GM12878 (cell line): ENCODE results near the gene LDLRAD4. TPM values are rescaled to one million over a fixed set of nuclear protein-coding genes. Genes with fewer than 3 reads are reported as not detected.

ENCODE experiments used
- ATAC-seq: fragments of 200-7000 bp; cut with Tn5 transposase; 3 replicates; pipeline ENCODE4 v1.9.1; 2020; ENCODE audit warnings: mild to moderate bottlenecking, moderate library complexity
- BruUV-seq: library from RNA; stranded (reverse); fragments of 400-500 nt; replicated peaks from 2 replicates; lab custom pipeline; 2021; lab: Mats Ljungman, UMichigan
- CTCF ChIA-PET: fragments of 300-600 bp; sonication (Branson Sonifier 250); formaldehyde crosslinking; extraction: SDS; loops from one replicate; lab custom pipeline; 2021; ENCODE audit warnings: inconsistent platforms; lab: Yijun Ruan, JAX
- POLR2A ChIA-PET: fragments of 350-600 bp; formaldehyde crosslinking; extraction: SDS; loops from one replicate; lab custom pipeline; 2021; ENCODE audit warnings: inconsistent platforms; lab: Charles Lee
- RAD21 ChIA-PET: fragments of 300-600 bp; sonication (Branson Sonifier 250); formaldehyde crosslinking; loops from one replicate; lab custom pipeline; 2023; ENCODE audit warnings: antibody characterized with exemption; ENCODE audit not compliant: unreplicated experiment; lab: Charles Lee
- SMC1A ChIA-PET: fragments of 300-600 bp; sonication (Branson Sonifier 250); formaldehyde crosslinking; loops from one replicate; lab custom pipeline; 2023; ENCODE audit not compliant: unreplicated experiment, uncharacterized antibody; lab: Charles Lee
- DNase-seq: peaks from one replicate; pipeline ENCODE4 v3.0.0-alpha.2; 2011; ENCODE audit warnings: low read depth, low spot score
- FAIRE-seq: peaks from 3 replicates; lab custom pipeline; 2011; peaks lifted over from hg19 to GRCh38; lab: Jason Lieb, UNC
- H2AFZ ChIP-seq: 2 replicates; pipeline ENCODE4 v1.6.0; 2011; ENCODE audit warnings: low read depth, low read length, control low read depth; ENCODE audit not compliant: control insufficient read depth
- H3K27ac ChIP-seq: 2 replicates; pipeline ENCODE4 v1.5.1; 2011; ENCODE audit warnings: control low read depth; ENCODE audit not compliant: control insufficient read depth, insufficient read depth
- H3K27me3 ChIP-seq, 2 experiments: replicated peaks in 1 of 2; 2 replicates each; pipeline versions ENCODE4 v1.6.0 to v1.6.1; 2011; ENCODE audit warnings: low read length in 1 of 2; ENCODE audit not compliant: control insufficient read depth in 2 of 2, insufficient read depth in 2 of 2
- H3K36me3 ChIP-seq, 2 experiments: 2 replicates each; pipeline ENCODE4 v1.5.1; 2011; ENCODE audit warnings: low read length in 1 of 2; ENCODE audit not compliant: control insufficient read depth in 2 of 2, insufficient read depth in 2 of 2
- H3K4me1 ChIP-seq: 2 replicates; pipeline ENCODE4 v1.6.1; 2011; ENCODE audit warnings: mild to moderate bottlenecking, low read length, moderate library complexity, mixed read lengths; ENCODE audit not compliant: control insufficient read depth, insufficient read depth
- H3K4me2 ChIP-seq: 2 replicates; pipeline ENCODE4 v1.6.0; 2011; ENCODE audit warnings: control low read depth; ENCODE audit not compliant: control insufficient read depth, insufficient read depth
- H3K4me3 ChIP-seq: fragments of 200-600 bp; sonication (generic); 2 replicates; pipeline ENCODE4 v1.5.1; 2016
- H3K79me2 ChIP-seq: 2 replicates; pipeline ENCODE4 v1.6.0; 2011; ENCODE audit warnings: low read length; ENCODE audit not compliant: control insufficient read depth, insufficient read depth
- H3K9ac ChIP-seq: 2 replicates; pipeline ENCODE4 v1.8.0; 2011; ENCODE audit warnings: low read length, control low read depth, mixed read lengths; ENCODE audit not compliant: control insufficient read depth, insufficient read depth
- H3K9me3 ChIP-seq: replicated peaks from 3 replicates; pipeline ENCODE4 v1.5.1; 2011; ENCODE audit warnings: mild to moderate bottlenecking, low read length; ENCODE audit not compliant: control insufficient read depth, insufficient read depth
- H4K20me1 ChIP-seq: 2 replicates; pipeline ENCODE4 v1.6.0; 2011; ENCODE audit not compliant: control insufficient read depth, insufficient read depth
- ATF7 ChIP-seq: fragments of 450-650 bp; IDR thresholded peaks from 2 replicates; pipeline ENCODE4 v1.6.1; 2016; ENCODE audit warnings: low read depth, mild to moderate bottlenecking
- BRCA1 ChIP-seq: IDR thresholded peaks from 2 replicates; pipeline ENCODE4 v1.6.1; 2011; ENCODE audit warnings: low read depth, low read length, improper control_type of control experiment
- ESRRA ChIP-seq: IDR thresholded peaks from 2 replicates; pipeline ENCODE4 v1.6.1; 2012; ENCODE audit warnings: mild to moderate bottlenecking, low read length, improper control_type of control experiment
- MYC ChIP-seq: IDR thresholded peaks from 2 replicates; pipeline ENCODE4 v1.6.1; 2011; ENCODE audit warnings: mild to moderate bottlenecking, low read length, moderate library complexity, inconsistent platforms; ENCODE audit not compliant: insufficient read depth, insufficient replicate concordance, insufficient read length, severe bottlenecking
- NFXL1 ChIP-seq: fragments of 450-650 bp; IDR thresholded peaks from 2 replicates; pipeline ENCODE4 v1.6.1; 2017; ENCODE audit warnings: antibody characterized with exemption, mild to moderate bottlenecking, borderline replicate concordance
- PBX3 ChIP-seq: IDR thresholded peaks from 2 replicates; pipeline ENCODE4 v1.6.1; 2011; ENCODE audit warnings: mild to moderate bottlenecking, low read depth, low read length, moderate library complexity; ENCODE audit not compliant: insufficient replicate concordance
- RAD21 ChIP-seq: IDR thresholded peaks from 2 replicates; pipeline ENCODE4 v1.6.1; 2011; ENCODE audit warnings: mild to moderate bottlenecking, low read depth, low read length, moderate library complexity; ENCODE audit not compliant: insufficient read depth
- RCOR1 ChIP-seq: conservative IDR thresholded peaks from 2 replicates; pipeline ENCODE4 v1.6.1; 2012; ENCODE audit warnings: low read depth, low read length, improper control_type of control experiment
- SMAD1 ChIP-seq: fragments of 450-650 bp; IDR thresholded peaks from 2 replicates; pipeline ENCODE4 v1.6.1; 2018; ENCODE audit warnings: mild to moderate bottlenecking, low read depth; ENCODE audit not compliant: partially characterized antibody
- SREBF1 ChIP-seq: IDR thresholded peaks from 2 replicates; pipeline ENCODE4 v1.6.1; 2012; ENCODE audit warnings: mild to moderate bottlenecking, low read length
- SREBF2 ChIP-seq: IDR thresholded peaks from 2 replicates; pipeline ENCODE4 v1.6.1; 2012; ENCODE audit warnings: mild to moderate bottlenecking, low read length
- YY1 ChIP-seq: IDR thresholded peaks from 2 replicates; pipeline ENCODE4 v1.6.1; 2011; ENCODE audit warnings: low read depth, mild to moderate bottlenecking, low read length
- ZSCAN29 ChIP-seq: fragments of 450-650 bp; IDR thresholded peaks from 2 replicates; pipeline ENCODE4 v1.6.1; 2017; ENCODE audit warnings: mild to moderate bottlenecking, moderate library complexity
- WGBS: methylation state at CpG from one replicate; pipeline ENCODE4 v1.1.6; 2016; ENCODE audit warnings: low lambda C conversion rate; ENCODE audit not compliant: insufficient replicate concordance, insufficient coverage; ENCODE audit errors: missing lambda C conversion rate; 5-methylcytosine and 5-hydroxymethylcytosine counted together
- in situ Hi-C: fragments of 300-500 bp; cut with MboI; formaldehyde crosslinking; loops from 9 replicates; pipeline ENCODE4 v1.14.3; 2018; ENCODE audit warnings: mixed read lengths
- intact Hi-C: fragments of 100-400 bp; cut with micrococcal nuclease; formaldehyde crosslinking; loops from one replicate; pipeline ENCODE4 v1.14.2; 2022; ENCODE audit not compliant: unreplicated experiment
- polyA plus RNA-seq, 11 experiments: library from polyadenylated mRNA; depleted of rRNA in 4 of 11; unstranded in 6 of 11; stranded (reverse) in 5 of 11; fragments of >200 nt; fragmentation: Nextera tagmentation in 4 of 11; fragmentation: Illumina TruSeq in 1 of 11; extraction: Ambion mirVana in 4 of 11; extraction: Trizol in 1 of 11; gene quantifications; 1 replicate in 1 of 11; 2 replicates in 10 of 11; pipeline versions ENCODE4 v1.2.1 to v1.2.3, GENCODE V29; 2011 to 2016; ENCODE audit warnings: inconsistent platforms in 2 of 11, missing spikeins in 2 of 11, low read depth in 1 of 11
- total RNA-seq, 4 experiments: library from RNA; depleted of rRNA in 3 of 4; stranded (reverse); fragments of >200 nt in 3 of 4; fragmentation: Illumina TruSeq in 1 of 4; extraction: Trizol in 1 of 4; gene quantifications; 2 replicates each; pipeline versions ENCODE4 v1.2.1 to v1.2.3, GENCODE V29; 2013 to 2021
- TF ChIP-seq, protein P1 (sequence below): fragments of 450-650 bp; IDR thresholded peaks from 2 replicates; pipeline ENCODE4 v1.6.1; 2016; ENCODE audit warnings: mild to moderate bottlenecking
- TF ChIP-seq, protein P2 (sequence below): fragments of 450-650 bp; IDR thresholded peaks from 2 replicates; pipeline ENCODE4 v1.6.1; 2016; ENCODE audit warnings: mild to moderate bottlenecking, moderate library complexity, borderline replicate concordance

LDLRAD4 gene
- total and polyA plus RNA-seq, 10 of the 15 experiments (the other 5 are each of a cell fraction or from before 2014, with no cell fraction given) = 2.7 to 16.8 (median 11.2) TPM

GRCh38 chr18:13397504-13398163, 179.1 kb downstream of the LDLRAD4 start (continued):
- TF ChIP-seq, protein P1, sequence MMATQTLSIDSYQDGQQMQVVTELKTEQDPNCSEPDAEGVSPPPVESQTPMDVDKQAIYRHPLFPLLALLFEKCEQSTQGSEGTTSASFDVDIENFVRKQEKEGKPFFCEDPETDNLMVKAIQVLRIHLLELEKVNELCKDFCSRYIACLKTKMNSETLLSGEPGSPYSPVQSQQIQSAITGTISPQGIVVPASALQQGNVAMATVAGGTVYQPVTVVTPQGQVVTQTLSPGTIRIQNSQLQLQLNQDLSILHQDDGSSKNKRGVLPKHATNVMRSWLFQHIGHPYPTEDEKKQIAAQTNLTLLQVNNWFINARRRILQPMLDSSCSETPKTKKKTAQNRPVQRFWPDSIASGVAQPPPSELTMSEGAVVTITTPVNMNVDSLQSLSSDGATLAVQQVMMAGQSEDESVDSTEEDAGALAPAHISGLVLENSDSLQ = no peak
- TF ChIP-seq MYC (no peak), SREBF2 (no peak), RCOR1 (no peak)
- TF ChIP-seq, protein P2, sequence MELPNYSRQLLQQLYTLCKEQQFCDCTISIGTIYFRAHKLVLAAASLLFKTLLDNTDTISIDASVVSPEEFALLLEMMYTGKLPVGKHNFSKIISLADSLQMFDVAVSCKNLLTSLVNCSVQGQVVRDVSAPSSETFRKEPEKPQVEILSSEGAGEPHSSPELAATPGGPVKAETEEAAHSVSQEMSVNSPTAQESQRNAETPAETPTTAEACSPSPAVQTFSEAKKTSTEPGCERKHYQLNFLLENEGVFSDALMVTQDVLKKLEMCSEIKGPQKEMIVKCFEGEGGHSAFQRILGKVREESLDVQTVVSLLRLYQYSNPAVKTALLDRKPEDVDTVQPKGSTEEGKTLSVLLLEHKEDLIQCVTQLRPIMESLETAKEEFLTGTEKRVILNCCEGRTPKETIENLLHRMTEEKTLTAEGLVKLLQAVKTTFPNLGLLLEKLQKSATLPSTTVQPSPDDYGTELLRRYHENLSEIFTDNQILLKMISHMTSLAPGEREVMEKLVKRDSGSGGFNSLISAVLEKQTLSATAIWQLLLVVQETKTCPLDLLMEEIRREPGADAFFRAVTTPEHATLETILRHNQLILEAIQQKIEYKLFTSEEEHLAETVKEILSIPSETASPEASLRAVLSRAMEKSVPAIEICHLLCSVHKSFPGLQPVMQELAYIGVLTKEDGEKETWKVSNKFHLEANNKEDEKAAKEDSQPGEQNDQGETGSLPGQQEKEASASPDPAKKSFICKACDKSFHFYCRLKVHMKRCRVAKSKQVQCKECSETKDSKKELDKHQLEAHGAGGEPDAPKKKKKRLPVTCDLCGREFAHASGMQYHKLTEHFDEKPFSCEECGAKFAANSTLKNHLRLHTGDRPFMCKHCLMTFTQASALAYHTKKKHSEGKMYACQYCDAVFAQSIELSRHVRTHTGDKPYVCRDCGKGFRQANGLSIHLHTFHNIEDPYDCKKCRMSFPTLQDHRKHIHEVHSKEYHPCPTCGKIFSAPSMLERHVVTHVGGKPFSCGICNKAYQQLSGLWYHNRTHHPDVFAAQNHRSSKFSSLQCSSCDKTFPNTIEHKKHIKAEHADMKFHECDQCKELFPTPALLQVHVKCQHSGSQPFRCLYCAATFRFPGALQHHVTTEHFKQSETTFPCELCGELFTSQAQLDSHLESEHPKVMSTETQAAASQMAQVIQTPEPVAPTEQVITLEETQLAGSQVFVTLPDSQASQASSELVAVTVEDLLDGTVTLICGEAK = no peak

DNA sequence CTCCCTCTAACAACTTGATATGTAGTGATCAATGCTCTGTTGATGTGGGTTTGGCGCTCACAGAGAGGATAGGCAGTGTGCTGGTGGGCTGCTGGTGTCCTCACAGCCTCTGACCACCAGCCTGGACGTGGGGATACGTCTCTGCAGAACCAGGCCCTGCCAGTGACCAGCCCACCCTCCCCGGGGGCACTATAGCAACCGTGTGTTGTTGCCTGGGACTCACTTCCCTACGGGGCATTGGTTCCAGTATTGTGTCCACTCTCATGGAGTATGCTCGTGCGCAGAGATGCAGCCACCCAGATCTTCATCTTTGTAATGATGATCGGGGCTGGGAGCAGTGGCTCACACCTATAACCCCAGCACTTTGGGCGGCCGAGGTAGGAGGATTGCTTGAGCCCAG, 180.1 kb downstream of the LDLRAD4 start:
- Histone ChIP-seq H3K4me3 (no peak overlapping the region), H3K36me3 (no peaks in the 10 kb centered on the region), H3K27me3 (peaks cover 0 to under 1% of the 10 kb centered on the region in 2 experiments; a peak in 2 of 4 replicates), H3K4me2 (no peak overlapping the region), H3K79me2 (no peaks in the 10 kb centered on the region), H3K4me1 (no peaks in the 10 kb centered on the region), H3K9me3 (no peaks in the 10 kb centered on the region), H3K9ac (no peak overlapping the region), H2AFZ (no peak overlapping the region), H4K20me1 (no peaks in the 10 kb centered on the region), H3K27ac (no peak overlapping the region)
- SMC1A ChIA-PET = no interaction called here
- intact Hi-C loops (no loop called here), in situ Hi-C loops (no loop called here)
- DNase-seq = no peak
- ATAC-seq = no peak
- 23% methylated on average over 11 of the region's 11 CpGs for WGBS
- CTCF ChIA-PET = no interaction called here
- no peak for FAIRE-seq
- no TSS peak for BruUV-seq
- POLR2A ChIA-PET = no interaction called here
- RAD21 ChIA-PET = no interaction called here
- TF ChIP-seq SMAD1 = no peak
- TF ChIP-seq YY1 = no peak
- TF ChIP-seq SREBF1 = no peak
- TF ChIP-seq ZSCAN29 = no peak
- TF ChIP-seq PBX3 = no peak
- no peak for TF ChIP-seq NFXL1
- no peak for TF ChIP-seq ATF7
- no peak for TF ChIP-seq BRCA1
- no peak for TF ChIP-seq ESRRA
- TF ChIP-seq RAD21 = no peak
